NOMO-1 (cell line): ENCODE data around the gene CD40.

Experiments used
- DNase-seq, 2 experiments: peaks; one replicate each; lab custom pipeline; 2025; ENCODE audit not compliant: unreplicated experiment in 2 of 2; lab: John Stamatoyannopoulos, UW

CD40 gene

GRCh38 chr20:46117704-46118467 lies at the start of gene CD40:
TSS of gene CD40 (plus strand) at chr20:46118314. CDS start at chr20:46118344, 30 bp downstream.
- DNase-seq: peak in 1 of 2 experiments; percentile 24

- no peak for DNase-seq
These were observed 47.8 kb upstream of the CD40 start for GRCh38 chr20:46070215-46070900.

- no peak for DNase-seq
These were observed 46.5 kb upstream of the CD40 start for GRCh38 chr20:46071573-46071972.

- DNase-seq: no peak
These were observed 45.1 kb upstream of the CD40 start for GRCh38 chr20:46073024-46073423.

GRCh38 chr20:46073443-46073842 lies 44.7 kb upstream of the CD40 start:
- DNase-seq: no peak

GRCh38 chr20:46074006-46074405 lies 44.1 kb upstream of the CD40 start:
- no peak for DNase-seq

- no peak for DNase-seq
These were observed 41.3 kb upstream of the CD40 start for GRCh38 chr20:46076806-46077205.

GRCh38 chr20:46077642-46078305 lies 40.3 kb upstream of the CD40 start:
- DNase-seq: no peak

GRCh38 chr20:46078954-46079353 lies 39.2 kb upstream of the CD40 start:
- DNase-seq: no peak

- no peak for DNase-seq
These were observed 37.0 kb upstream of the CD40 start for GRCh38 chr20:46081074-46081473.

- DNase-seq: no peak
These were observed 35.0 kb upstream of the CD40 start for GRCh38 chr20:46083101-46083500.

GRCh38 chr20:46083531-46084061 lies 34.5 kb upstream of the CD40 start:
- DNase-seq: no peak

- no peak for DNase-seq
These were observed 33.3 kb upstream of the CD40 start for GRCh38 chr20:46084805-46085178.

- DNase-seq: no peak
These were observed 32.8 kb upstream of the CD40 start for GRCh38 chr20:46085179-46085851.

- DNase-seq: peak in 1 of 2 experiments; percentile 5
These were observed 31.0 kb upstream of the CD40 start for GRCh38 chr20:46087161-46087560.

GRCh38 chr20:46088409-46089166 lies 29.5 kb upstream of the CD40 start:
- no peak for DNase-seq

GRCh38 chr20:46089167-46089416 lies 29.0 kb upstream of the CD40 start:
- DNase-seq: peak in 1 of 2 experiments; percentile 44

- peak; percentile 85 to 96 for DNase-seq
These were observed 28.4 kb upstream of the CD40 start, which contains the start of gene NCOA5 for GRCh38 chr20:46089417-46090388. TSS of gene NCOA5 (minus strand) at chr20:46089962. CDS start at chr20:46079424, 10,538 bp downstream.
